GM19023 (cell line): ENCODE data around the gene TTC28.
"Not testable (repeated sequence)": the region's sequence is repeated elsewhere in the genome, so short reads cannot be mapped to it uniquely, and the experiment has no call there.

ENCODE experiments used
- ATAC-seq: cut with Tn5 transposase; IDR thresholded peaks from one replicate; pipeline ENCODE4 v1.9.1; 2021; ENCODE audit warnings: mild to moderate bottlenecking, moderate library complexity; ENCODE audit not compliant: unreplicated experiment

The TTC28 gene

GRCh38 chr22:28375761-28376534 lies 303.7 kb downstream of the TTC28 start:
- ATAC-seq: no peak

GRCh38 chr22:28373831-28374230 lies 305.8 kb downstream of the TTC28 start:
- ATAC-seq: no peak

GRCh38 chr22:28369854-28370253 lies 309.8 kb downstream of the TTC28 start:
- ATAC-seq: no peak

GRCh38 chr22:28366856-28367255 lies 312.8 kb downstream of the TTC28 start:
- ATAC-seq: no peak

GRCh38 chr22:28365371-28365770 lies 314.3 kb downstream of the TTC28 start:
- ATAC-seq: no peak

- not testable (repeated sequence) for ATAC-seq
Observed at GRCh38 chr22:28364105-28364504, 315.5 kb downstream of the TTC28 start.

- no peak for ATAC-seq
Observed at GRCh38 chr22:28360939-28361338, 318.7 kb downstream of the TTC28 start.

GRCh38 chr22:28358312-28358711 lies 321.3 kb downstream of the TTC28 start:
- ATAC-seq: no peak

GRCh38 chr22:28357193-28357592 lies 322.4 kb downstream of the TTC28 start:
- ATAC-seq: no peak

GRCh38 chr22:28351476-28351875 lies 328.2 kb downstream of the TTC28 start:
- ATAC-seq: no peak

- ATAC-seq: no peak
Observed at GRCh38 chr22:28348613-28349609, 330.7 kb downstream of the TTC28 start.

GRCh38 chr22:28346308-28346707 lies 333.3 kb downstream of the TTC28 start:
- no peak for ATAC-seq

- ATAC-seq: no peak
Observed at GRCh38 chr22:28344918-28345703, 334.5 kb downstream of the TTC28 start.

GRCh38 chr22:28341001-28341400 lies 338.6 kb downstream of the TTC28 start:
- no peak for ATAC-seq

GRCh38 chr22:28333088-28333487 lies 346.6 kb downstream of the TTC28 start:
- ATAC-seq: no peak

- no peak for ATAC-seq
Observed at GRCh38 chr22:28332410-28332809, 347.2 kb downstream of the TTC28 start.

GRCh38 chr22:28331695-28332094 lies 347.9 kb downstream of the TTC28 start:
- ATAC-seq: no peak

GRCh38 chr22:28329186-28330073 lies 350.2 kb downstream of the TTC28 start:
- no peak for ATAC-seq

GRCh38 chr22:28328756-28329155 lies 350.9 kb downstream of the TTC28 start:
- no peak for ATAC-seq

- no peak for ATAC-seq
Observed at GRCh38 chr22:28316014-28316413, 363.6 kb downstream of the TTC28 start.
